Measurements from ENCODE around the gene EPHA4. TPM values are rescaled to one million over a fixed set of nuclear protein-coding genes. Genes with fewer than 3 reads are reported as not detected.

Gene EPHA4
- total and polyA plus RNA-seq, 12 donors = 3.4 to 51.3 (median 18.6) TPM

DNA sequence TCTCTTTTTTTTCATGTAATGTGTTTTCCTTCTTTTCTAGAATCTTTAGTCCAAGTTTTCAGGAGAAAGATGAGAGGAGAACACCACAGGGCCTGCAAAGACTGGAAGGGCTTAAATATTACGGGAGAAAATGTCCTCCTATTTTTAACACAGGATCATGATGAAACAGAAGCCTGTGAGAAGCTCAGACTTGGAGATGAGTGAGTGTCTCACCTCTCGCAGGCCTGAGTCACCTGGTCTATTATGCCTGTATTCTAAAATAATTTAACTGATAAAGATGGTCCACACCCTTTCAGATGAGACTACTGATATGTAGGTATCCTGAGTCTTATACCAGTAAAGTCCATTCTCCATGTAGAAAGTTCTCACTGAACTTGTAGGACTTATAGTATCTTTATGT, 143.2 kb downstream of the EPHA4 start:
- no peak overlapping the region for H3K4me3 ChIP-seq
- H3K27ac ChIP-seq = no peak overlapping the region
- no peak for TF ChIP-seq CTCF (IDR thresholded peaks at IDR 0.05)
- no peak for DNase-seq
- H3K4me1 ChIP-seq = peaks cover 0 to 14% (median 0%) of the 10 kb centered on the region in 9 donors
- no peaks in the 10 kb centered on the region for H3K9me3 ChIP-seq
- peaks cover 0 to 92% (median 11%) of the 10 kb centered on the region in 9 donors for H3K36me3 ChIP-seq
- ATAC-seq = no peak
- intact Hi-C loops (cut with DNase I) = loop anchor here in 3 of 10 donors (10.0 kb wide), 3 partner anchors 194 to 744 kb away; no protein-coding TSS in a partner anchor
- no peaks in the 10 kb centered on the region for H3K27me3 ChIP-seq
- 86 to 96% methylated on average over 2 of the region's 2 CpGs for WGBS, 2 donors

DNA sequence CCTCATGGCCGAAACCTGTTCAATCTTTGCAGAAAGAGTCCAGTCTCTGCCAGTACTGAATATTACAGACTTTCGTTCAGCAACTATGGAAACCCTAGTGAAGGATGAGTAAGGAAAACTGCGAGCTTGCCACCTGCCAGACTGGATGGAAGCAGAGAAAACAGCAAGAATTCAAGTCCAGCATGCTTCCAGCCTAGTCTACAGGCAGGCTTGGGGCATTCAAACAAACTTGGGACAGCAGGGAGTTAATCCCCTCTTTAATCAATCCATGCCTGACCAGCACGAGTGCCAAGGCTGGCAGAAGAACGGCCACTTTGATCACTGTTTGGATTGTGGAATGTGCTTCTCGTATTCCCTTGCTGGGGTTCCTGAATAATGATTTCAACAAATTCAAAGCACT, 145.2 kb downstream of the EPHA4 start:
- Histone ChIP-seq H3K4me1 (peaks cover 0 to 31% (median 3%) of the 10 kb centered on the region in 9 donors), H3K9me3 (no peaks in the 10 kb centered on the region), H3K27ac (no peak overlapping the region), H3K4me3 (no peak overlapping the region), H3K36me3 (peaks cover 0 to 72% (median 2%) of the 10 kb centered on the region in 9 donors), H3K27me3 (no peaks in the 10 kb centered on the region)
- WGBS, 2 donors = 81 to 82% methylated on average over 6 of the region's 6 CpGs
- intact Hi-C loops (cut with DNase I) = loop anchor here in 3 of 10 donors (10.0 kb wide), 3 partner anchors 192 to 742 kb away; no protein-coding TSS in a partner anchor
- DNase-seq (no peak), ATAC-seq (no peak)
- TF ChIP-seq CTCF (IDR thresholded peaks at IDR 0.05) = no peak

DNA sequence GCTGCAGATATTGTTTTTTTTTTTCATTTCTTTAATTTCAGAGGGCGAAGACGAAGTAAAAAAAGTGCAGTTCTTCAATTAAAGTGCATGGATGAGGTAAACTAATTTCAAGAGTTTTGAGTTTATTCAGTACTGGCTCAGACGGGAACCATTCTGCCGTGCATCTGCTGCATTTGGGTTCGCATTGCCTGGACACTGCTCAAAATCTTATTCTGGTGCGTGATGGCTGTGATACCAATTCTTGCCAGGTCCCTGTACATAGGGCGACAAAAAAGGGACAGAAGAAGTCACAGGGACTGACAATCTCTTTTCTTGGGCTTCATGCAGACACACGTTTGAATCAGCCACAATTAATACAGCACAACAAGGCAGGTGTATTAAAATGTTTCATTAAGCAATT, 146.2 kb downstream of the EPHA4 start:
- intact Hi-C loops (cut with DNase I) = loop anchor here in 3 of 10 donors (10.0 kb wide), 3 partner anchors 191 to 741 kb away; no protein-coding TSS in a partner anchor
- Histone ChIP-seq H3K4me3 (no peak overlapping the region), H3K27ac (no peak overlapping the region), H3K4me1 (peaks cover 0 to 31% (median 3%) of the 10 kb centered on the region in 9 donors), H3K9me3 (no peaks in the 10 kb centered on the region), H3K36me3 (peaks cover 0 to 62% (median 2%) of the 10 kb centered on the region in 9 donors), H3K27me3 (no peaks in the 10 kb centered on the region)
- ATAC-seq = no peak
- DNase-seq = no peak
- WGBS, 2 donors = 92 to 97% methylated on average over 8 of the region's 8 CpGs
- no peak for TF ChIP-seq CTCF (IDR thresholded peaks at IDR 0.05)

DNA sequence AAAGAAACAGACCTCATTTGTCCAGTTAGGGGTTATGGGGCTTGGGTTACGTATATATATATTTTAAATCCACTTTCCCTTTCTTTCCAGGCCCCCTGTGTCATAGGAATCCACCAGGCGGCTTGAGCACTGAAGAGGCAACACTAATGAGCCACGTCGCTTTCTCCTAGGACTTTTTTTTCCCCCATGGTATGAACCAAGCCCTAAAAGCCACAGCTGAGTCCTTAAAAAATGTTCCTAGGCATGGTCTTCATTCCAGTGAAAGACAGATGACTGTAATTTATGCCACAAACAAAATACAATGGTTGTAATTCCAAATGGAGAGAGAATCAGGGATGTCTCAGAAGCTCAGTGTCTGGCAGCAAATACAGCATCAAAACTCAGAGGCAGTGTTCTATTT, 146.8 kb downstream of the EPHA4 start:
- intact Hi-C loops (cut with DNase I) = loop anchor here in 3 of 10 donors (10.0 kb wide), 3 partner anchors 191 to 741 kb away; no protein-coding TSS in a partner anchor

More for the DNA sequence above, 146.8 kb downstream of the EPHA4 start:
- Histone ChIP-seq H3K4me1 (peaks cover 0 to 32% (median 4%) of the 10 kb centered on the region in 9 donors), H3K27ac (no peak overlapping the region), H3K36me3 (peaks cover 0 to 62% (median 2%) of the 10 kb centered on the region in 9 donors), H3K9me3 (no peaks in the 10 kb centered on the region), H3K4me3 (no peak overlapping the region), H3K27me3 (no peaks in the 10 kb centered on the region)
- WGBS, 2 donors = 94 to 96% methylated on average over 4 of the region's 4 CpGs
- no peak for TF ChIP-seq CTCF (IDR thresholded peaks at IDR 0.05)
- DNase-seq (no peak), ATAC-seq (no peak)
